ENCODE results near the gene ANXA4.

The ANXA4 gene

GRCh38 chr2:69786052-69786560 lies 44.2 kb downstream of the ANXA4 start:
- peaks cover 2 to 19% (median 6%) of the 10 kb centered on the region in 5 donors for H3K36me3 ChIP-seq (ENCODE audit: control insufficient read depth in 5 of 5, insufficient read depth in 5 of 5, low read length in 5 of 5)
- H3K27me3 ChIP-seq (ENCODE audit: control insufficient read depth in 5 of 5, insufficient read depth in 4 of 5, low read length in 5 of 5) = no peaks in the 10 kb centered on the region
- no peak overlapping the region for H3K9ac ChIP-seq (ENCODE audit: low read length in 5 of 5)
- H3K4me1 ChIP-seq (ENCODE audit: control insufficient read depth in 5 of 5, insufficient read depth in 5 of 5, low read length in 5 of 5) = peaks cover 0 to 23% (median 23%) of the 10 kb centered on the region in 5 donors
- no peak overlapping the region for H3K27ac ChIP-seq (ENCODE audit: low read depth, low read length)
- no peaks in the 10 kb centered on the region for H3K9me3 ChIP-seq (ENCODE audit: control insufficient read depth in 5 of 5, low read length in 5 of 5)
- H3K4me3 ChIP-seq (ENCODE audit: low read depth in 1 of 5, low read length in 5 of 5) = no peak overlapping the region

DNA sequence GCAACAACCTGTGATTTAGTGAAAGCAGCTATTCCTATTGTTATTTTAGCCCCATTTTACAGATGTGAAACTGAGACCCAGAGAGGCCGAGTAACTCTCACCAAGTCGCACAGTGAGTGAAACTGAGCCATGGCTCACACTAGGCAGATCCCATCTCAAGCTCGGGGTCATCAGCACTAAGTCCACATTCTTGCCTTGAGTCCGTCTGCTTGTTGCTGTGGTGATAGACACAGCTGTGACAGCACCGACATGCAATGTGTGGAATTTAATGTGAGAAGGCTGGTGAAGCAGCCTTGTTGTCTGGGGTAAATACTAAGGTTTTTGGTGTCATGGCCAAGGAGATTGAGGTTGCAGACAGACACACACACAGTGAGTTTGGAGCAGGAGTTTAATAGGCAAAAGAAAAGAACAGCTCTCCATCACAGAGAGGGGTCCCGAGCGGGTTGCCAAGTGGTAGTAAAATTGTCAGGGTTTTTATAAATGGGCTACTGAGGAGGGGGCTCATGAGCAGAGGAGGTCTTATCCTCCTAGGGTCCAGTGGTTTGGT lies 47.3 kb downstream of the ANXA4 start:
- Histone ChIP-seq H3K27me3 (ENCODE audit: control insufficient read depth in 5 of 5, insufficient read depth in 4 of 5, low read length in 5 of 5) (no peaks in the 10 kb centered on the region), H3K9ac (ENCODE audit: low read length in 5 of 5) (no peak overlapping the region), H3K4me1 (ENCODE audit: control insufficient read depth in 5 of 5, insufficient read depth in 5 of 5, low read length in 5 of 5) (peaks cover 0 to 29% (median 22%) of the 10 kb centered on the region in 5 donors), H3K4me3 (ENCODE audit: low read depth in 1 of 5, low read length in 5 of 5) (no peak overlapping the region), H3K9me3 (ENCODE audit: control insufficient read depth in 5 of 5, low read length in 5 of 5) (no peaks in the 10 kb centered on the region), H3K36me3 (ENCODE audit: control insufficient read depth in 5 of 5, insufficient read depth in 5 of 5, low read length in 5 of 5) (peaks cover 0 to 19% (median 6%) of the 10 kb centered on the region in 5 donors), H3K27ac (ENCODE audit: low read depth, low read length) (no peak overlapping the region)

DNA sequence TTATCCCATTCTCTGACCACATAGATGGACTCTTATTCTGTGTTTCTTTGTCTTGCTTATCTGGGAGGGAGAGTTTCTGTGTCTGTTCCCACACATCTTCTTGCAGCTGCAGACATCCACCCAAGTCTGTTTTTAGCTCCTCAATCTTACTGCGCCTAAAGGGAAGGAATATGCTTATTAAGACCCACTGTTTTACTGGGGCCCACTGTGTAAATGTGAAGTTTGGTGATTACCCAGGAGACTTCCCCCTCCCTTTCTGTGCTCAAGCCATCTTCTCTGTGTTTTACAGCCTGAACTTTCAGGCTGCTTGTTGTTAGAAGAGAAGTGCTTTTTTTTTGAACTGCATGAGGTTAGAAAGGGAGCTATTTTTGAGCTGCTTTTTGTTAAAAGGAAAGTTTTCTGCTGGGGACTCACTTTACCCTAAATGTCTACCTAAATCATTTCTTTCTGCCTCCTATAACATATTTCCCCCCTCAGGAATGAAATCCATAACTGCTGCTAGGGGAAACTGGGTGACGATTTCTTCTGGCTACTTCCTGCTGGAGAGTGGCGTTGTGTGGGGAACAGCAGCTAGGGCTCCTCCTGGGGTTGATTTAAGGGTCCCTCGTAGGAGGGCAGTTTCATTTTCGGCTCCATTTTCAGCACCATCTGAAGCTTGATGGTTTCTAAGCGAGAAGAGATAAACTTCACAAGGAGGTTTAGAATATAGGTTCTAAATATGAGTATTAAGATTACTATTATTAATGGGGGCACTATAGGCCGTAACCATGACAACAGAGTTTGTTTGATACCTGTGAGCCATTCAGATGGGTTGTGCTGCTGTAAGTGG lies 48.1 kb downstream of the ANXA4 start:
- no peaks in the 10 kb centered on the region for H3K27me3 ChIP-seq (ENCODE audit: control insufficient read depth in 5 of 5, insufficient read depth in 4 of 5, low read length in 5 of 5)
- peaks cover 0 to 20% (median 6%) of the 10 kb centered on the region in 5 donors for H3K36me3 ChIP-seq (ENCODE audit: control insufficient read depth in 5 of 5, insufficient read depth in 5 of 5, low read length in 5 of 5)
- H3K4me3 ChIP-seq (ENCODE audit: low read depth in 1 of 5, low read length in 5 of 5) = peak overlapping the region in 1 of 5 donors; percentile 36
- no peaks in the 10 kb centered on the region for H3K9me3 ChIP-seq (ENCODE audit: control insufficient read depth in 5 of 5, low read length in 5 of 5)
- peaks cover 0 to 27% (median 22%) of the 10 kb centered on the region in 5 donors for H3K4me1 ChIP-seq (ENCODE audit: control insufficient read depth in 5 of 5, insufficient read depth in 5 of 5, low read length in 5 of 5)
- peak overlapping the region; percentile 42 for H3K27ac ChIP-seq (ENCODE audit: low read depth, low read length)
- peak overlapping the region; percentile 3 to 48 (median 26) for H3K9ac ChIP-seq (ENCODE audit: low read length in 5 of 5)

DNA sequence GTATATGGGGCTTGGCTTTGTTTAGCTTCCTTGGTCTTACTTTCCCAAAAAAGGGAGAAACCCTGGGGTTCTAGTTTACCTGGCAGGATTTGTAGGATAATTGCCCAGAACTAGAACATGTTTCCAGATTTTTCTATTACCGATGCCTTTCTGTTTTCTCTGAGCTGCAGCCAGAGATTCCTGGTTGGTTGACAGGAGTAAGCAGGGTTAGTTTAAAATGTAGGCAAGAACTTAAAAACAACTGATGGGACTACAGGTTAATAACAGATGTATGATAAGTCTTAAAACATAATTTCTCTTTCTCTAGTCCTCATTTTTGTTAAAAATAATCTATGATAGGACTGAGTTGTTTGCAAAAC lies 48.6 kb downstream of the ANXA4 start:
- no peak overlapping the region for H3K4me3 ChIP-seq (ENCODE audit: low read depth in 1 of 5, low read length in 5 of 5)

DNA sequence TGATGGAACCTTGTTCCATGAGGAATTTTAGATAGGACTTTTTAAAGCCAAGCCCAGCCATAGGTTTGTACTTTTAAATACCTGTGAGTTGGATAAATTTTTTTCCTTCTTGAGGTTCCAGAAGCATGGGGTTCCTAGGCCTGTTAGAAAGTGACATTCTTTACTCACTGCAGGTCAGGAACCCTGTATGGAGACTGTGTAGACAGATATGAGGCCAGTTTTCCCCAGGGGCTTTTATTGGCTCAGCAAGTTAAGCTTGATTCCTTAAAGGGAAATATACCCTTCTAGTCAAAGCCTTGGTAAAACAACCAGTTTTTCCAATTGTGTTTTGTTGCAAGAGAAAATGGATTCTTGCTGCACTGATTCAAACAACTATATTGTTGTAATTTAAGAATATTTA lies 49.1 kb downstream of the ANXA4 start:
- no peak overlapping the region for H3K27ac ChIP-seq (ENCODE audit: low read depth, low read length)
- H3K4me1 ChIP-seq (ENCODE audit: control insufficient read depth in 5 of 5, insufficient read depth in 5 of 5, low read length in 5 of 5) = peaks cover 0 to 27% (median 22%) of the 10 kb centered on the region in 5 donors
- H3K4me3 ChIP-seq (ENCODE audit: low read depth in 1 of 5, low read length in 5 of 5) = no peak overlapping the region
- H3K27me3 ChIP-seq (ENCODE audit: control insufficient read depth in 5 of 5, insufficient read depth in 4 of 5, low read length in 5 of 5) = no peaks in the 10 kb centered on the region
- peaks cover 0 to 16% (median 6%) of the 10 kb centered on the region in 5 donors for H3K36me3 ChIP-seq (ENCODE audit: control insufficient read depth in 5 of 5, insufficient read depth in 5 of 5, low read length in 5 of 5)
- no peak overlapping the region for H3K9ac ChIP-seq (ENCODE audit: low read length in 5 of 5)
- H3K9me3 ChIP-seq (ENCODE audit: control insufficient read depth in 5 of 5, low read length in 5 of 5) = no peaks in the 10 kb centered on the region

More for the DNA sequence above, 48.6 kb downstream of the ANXA4 start:
- H3K9ac ChIP-seq (ENCODE audit: low read length in 5 of 5) = peak overlapping the region in 2 of 5 donors; percentile 5 to 48
- peaks cover 0 to 20% (median 6%) of the 10 kb centered on the region in 5 donors for H3K36me3 ChIP-seq (ENCODE audit: control insufficient read depth in 5 of 5, insufficient read depth in 5 of 5, low read length in 5 of 5)
- H3K27me3 ChIP-seq (ENCODE audit: control insufficient read depth in 5 of 5, insufficient read depth in 4 of 5, low read length in 5 of 5) = no peaks in the 10 kb centered on the region
- no peaks in the 10 kb centered on the region for H3K9me3 ChIP-seq (ENCODE audit: control insufficient read depth in 5 of 5, low read length in 5 of 5)
- H3K27ac ChIP-seq (ENCODE audit: low read depth, low read length) = peak overlapping the region; percentile 42
- H3K4me1 ChIP-seq (ENCODE audit: control insufficient read depth in 5 of 5, insufficient read depth in 5 of 5, low read length in 5 of 5) = peaks cover 0 to 27% (median 22%) of the 10 kb centered on the region in 5 donors

- no peaks in the 10 kb centered on the region for H3K9me3 ChIP-seq (ENCODE audit: control insufficient read depth in 5 of 5, low read length in 5 of 5)
- H3K4me1 ChIP-seq (ENCODE audit: control insufficient read depth in 5 of 5, insufficient read depth in 5 of 5, low read length in 5 of 5) = peaks cover 4 to 22% (median 15%) of the 10 kb centered on the region in 5 donors
- no peaks in the 10 kb centered on the region for H3K27me3 ChIP-seq (ENCODE audit: control insufficient read depth in 5 of 5, insufficient read depth in 4 of 5, low read length in 5 of 5)
- peaks cover 0 to 5% (median 0%) of the 10 kb centered on the region in 5 donors for H3K36me3 ChIP-seq (ENCODE audit: control insufficient read depth in 5 of 5, insufficient read depth in 5 of 5, low read length in 5 of 5)
- no peak overlapping the region for H3K4me3 ChIP-seq (ENCODE audit: low read depth in 1 of 5, low read length in 5 of 5)
- no peak overlapping the region for H3K27ac ChIP-seq (ENCODE audit: low read depth, low read length)
- no peak overlapping the region for H3K9ac ChIP-seq (ENCODE audit: low read length in 5 of 5)
Observed at GRCh38 chr2:69796174-69796573, 54.2 kb downstream of the ANXA4 start.

DNA sequence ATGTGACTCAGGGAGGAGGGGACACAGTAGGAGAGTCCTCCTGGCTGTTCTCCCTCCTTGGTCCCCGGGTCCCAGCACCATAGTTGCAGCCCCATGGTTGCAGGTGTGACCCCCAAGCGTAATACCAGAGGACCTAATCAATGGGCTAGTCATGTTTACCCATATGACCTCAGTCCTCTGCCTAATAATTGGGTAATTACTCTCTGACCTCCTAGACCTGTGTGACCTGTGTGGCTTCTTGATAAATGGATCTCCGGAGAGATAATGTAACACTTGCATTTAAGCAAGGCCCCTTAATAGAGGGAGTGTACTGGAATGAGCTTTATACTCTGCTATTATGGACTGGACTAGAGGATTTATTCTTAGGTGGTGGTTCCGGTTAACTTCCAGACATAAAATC lies 55.3 kb downstream of the ANXA4 start:
- H3K36me3 ChIP-seq (ENCODE audit: control insufficient read depth in 5 of 5, insufficient read depth in 5 of 5, low read length in 5 of 5) = peaks cover 0 to 5% (median 0%) of the 10 kb centered on the region in 5 donors
- no peaks in the 10 kb centered on the region for H3K27me3 ChIP-seq (ENCODE audit: control insufficient read depth in 5 of 5, insufficient read depth in 4 of 5, low read length in 5 of 5)
- H3K27ac ChIP-seq (ENCODE audit: low read depth, low read length) = no peak overlapping the region
- H3K4me3 ChIP-seq (ENCODE audit: low read depth in 1 of 5, low read length in 5 of 5) = no peak overlapping the region
- H3K9ac ChIP-seq (ENCODE audit: low read length in 5 of 5) = no peak overlapping the region
- H3K4me1 ChIP-seq (ENCODE audit: control insufficient read depth in 5 of 5, insufficient read depth in 5 of 5, low read length in 5 of 5) = peaks cover 4 to 20% (median 12%) of the 10 kb centered on the region in 5 donors
- no peaks in the 10 kb centered on the region for H3K9me3 ChIP-seq (ENCODE audit: control insufficient read depth in 5 of 5, low read length in 5 of 5)

DNA sequence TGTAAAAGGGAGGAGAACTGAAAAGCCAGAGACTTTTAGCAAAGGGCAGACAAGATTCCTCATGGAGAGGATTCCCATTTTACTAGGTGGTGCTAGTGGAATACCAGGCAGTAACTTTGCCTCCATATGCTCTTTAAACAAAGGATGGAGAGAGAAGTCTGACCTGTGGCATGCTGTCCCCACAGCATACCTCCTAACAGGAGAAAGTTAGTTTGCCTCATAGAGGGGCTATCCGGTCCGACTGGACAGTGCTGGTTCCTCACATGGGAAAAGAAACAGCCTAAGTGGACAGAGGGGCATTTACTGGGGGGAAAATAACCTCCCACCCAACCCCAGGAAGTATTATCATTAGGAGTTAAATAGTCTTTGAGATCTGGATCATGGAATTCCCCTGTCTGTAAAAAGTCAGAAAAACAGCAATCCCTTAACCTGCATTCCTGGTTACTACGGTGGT lies 55.9 kb downstream of the ANXA4 start:
- Histone ChIP-seq H3K4me1 (ENCODE audit: control insufficient read depth in 5 of 5, insufficient read depth in 5 of 5, low read length in 5 of 5) (peaks cover 4 to 20% (median 12%) of the 10 kb centered on the region in 5 donors), H3K27ac (ENCODE audit: low read depth, low read length) (peak overlapping the region; percentile 67), H3K4me3 (ENCODE audit: low read depth in 1 of 5, low read length in 5 of 5) (peak overlapping the region in 3 of 5 donors; percentile 58 to 71 (median 70)), H3K9me3 (ENCODE audit: control insufficient read depth in 5 of 5, low read length in 5 of 5) (no peaks in the 10 kb centered on the region), H3K36me3 (ENCODE audit: control insufficient read depth in 5 of 5, insufficient read depth in 5 of 5, low read length in 5 of 5) (peaks cover 0 to 5% (median 0%) of the 10 kb centered on the region in 5 donors), H3K27me3 (ENCODE audit: control insufficient read depth in 5 of 5, insufficient read depth in 4 of 5, low read length in 5 of 5) (no peaks in the 10 kb centered on the region), H3K9ac (ENCODE audit: low read length in 5 of 5) (peak overlapping the region in 1 of 5 donors; percentile 68)

DNA sequence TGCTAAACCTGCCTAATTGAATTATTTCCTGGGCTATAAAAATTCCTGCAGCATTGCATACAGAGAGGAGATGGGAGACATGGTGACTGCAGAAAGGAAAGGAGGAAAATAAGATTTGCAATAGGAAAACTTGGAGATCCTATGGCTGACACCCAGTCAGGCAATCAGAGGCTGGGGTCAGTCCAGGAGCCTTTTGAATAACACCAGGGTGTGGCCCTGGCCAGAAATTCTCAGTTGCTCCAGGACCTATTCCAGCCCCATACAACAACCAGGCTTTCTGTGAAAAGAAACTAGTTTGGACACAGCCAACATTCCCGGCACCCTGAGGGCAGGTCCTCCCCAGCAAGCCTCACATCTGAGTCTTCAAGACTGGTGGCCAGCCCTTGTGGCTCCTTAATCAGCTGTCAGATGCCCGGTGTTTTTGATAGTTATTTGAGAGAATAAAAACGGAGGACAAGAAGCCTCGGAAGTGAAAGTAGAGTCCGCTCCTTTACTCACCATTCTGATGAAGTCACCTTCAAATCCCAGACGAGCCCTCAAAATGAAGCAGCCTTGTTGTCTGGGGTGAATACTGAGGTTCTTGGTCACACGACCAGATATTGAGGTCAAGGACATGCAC lies 56.5 kb downstream of the ANXA4 start:
- Histone ChIP-seq H3K36me3 (ENCODE audit: control insufficient read depth in 5 of 5, insufficient read depth in 5 of 5, low read length in 5 of 5) (peaks cover 0 to 5% (median 0%) of the 10 kb centered on the region in 5 donors), H3K4me1 (ENCODE audit: control insufficient read depth in 5 of 5, insufficient read depth in 5 of 5, low read length in 5 of 5) (peaks cover 4 to 20% (median 12%) of the 10 kb centered on the region in 5 donors), H3K4me3 (ENCODE audit: low read depth in 1 of 5, low read length in 5 of 5) (peak overlapping the region; percentile 46 to 71 (median 58)), H3K9me3 (ENCODE audit: control insufficient read depth in 5 of 5, low read length in 5 of 5) (no peaks in the 10 kb centered on the region), H3K9ac (ENCODE audit: low read length in 5 of 5) (peak overlapping the region in 4 of 5 donors; percentile 53 to 73 (median 63)), H3K27me3 (ENCODE audit: control insufficient read depth in 5 of 5, insufficient read depth in 4 of 5, low read length in 5 of 5) (no peaks in the 10 kb centered on the region), H3K27ac (ENCODE audit: low read depth, low read length) (peak overlapping the region; percentile 67)

Measured in subcutaneous abdominal adipose tissue (tissue), 5 donors.